MM.1S (cell line): Measurements from ENCODE around the gene SORL1-AS1.

Experiments used
- DNase-seq: peaks from one replicate; pipeline ENCODE4 v3.0.0-alpha.2; 2015
- H2AFZ ChIP-seq: fragments of 300-600 bp; sonication (generic); 2 replicates; pipeline ENCODE4 v1.6.0; 2016; ENCODE audit warnings: antibody characterized with exemption, low read length
- H3F3A ChIP-seq: fragments of 300-600 bp; sonication (generic); 2 replicates; pipeline ENCODE4 v1.6.1; 2016; ENCODE audit warnings: mild to moderate bottlenecking, antibody characterized with exemption, low read length, moderate library complexity, mixed read lengths; ENCODE audit not compliant: insufficient read depth
- H3K27ac ChIP-seq: fragments of 300-600 bp; sonication (generic); 2 replicates; pipeline ENCODE4 v1.5.1; 2016; ENCODE audit warnings: mild to moderate bottlenecking, low read length
- H3K27me3 ChIP-seq: fragments of 300-600 bp; sonication (generic); replicated peaks from 2 replicates; pipeline ENCODE4 v1.6.0; 2016; ENCODE audit warnings: low read length; ENCODE audit not compliant: insufficient read depth
- H3K36me3 ChIP-seq: fragments of 300-600 bp; sonication (generic); replicated peaks from 2 replicates; pipeline ENCODE4 v1.6.1; 2016; ENCODE audit warnings: mild to moderate bottlenecking, low read length, mixed read lengths; ENCODE audit not compliant: insufficient read depth
- H3K4me1 ChIP-seq: fragments of 300-600 bp; sonication (generic); 2 replicates; pipeline ENCODE4 v1.6.1; 2016; ENCODE audit warnings: low read length, mixed read lengths
- H3K4me2 ChIP-seq: fragments of 300-600 bp; sonication (generic); 2 replicates; pipeline ENCODE4 v1.6.0; 2016; ENCODE audit warnings: low read depth, low read length
- H3K4me3 ChIP-seq: fragments of 300-600 bp; sonication (generic); 2 replicates; pipeline ENCODE4 v1.5.1; 2016; ENCODE audit warnings: low read length, mixed read lengths
- H3K79me2 ChIP-seq: fragments of 300-600 bp; sonication (generic); 2 replicates; pipeline ENCODE4 v1.6.1; 2016; ENCODE audit warnings: mixed run types, low read length, mixed read lengths
- H3K9ac ChIP-seq: fragments of 300-600 bp; sonication (generic); 2 replicates; pipeline ENCODE4 v1.6.1; 2016; ENCODE audit warnings: low read length, mixed read lengths
- H3K9me2 ChIP-seq: fragments of 300-600 bp; sonication (generic); replicated peaks from 2 replicates; pipeline ENCODE4 v1.6.1; 2016; ENCODE audit warnings: mild to moderate bottlenecking, low read length, mixed read lengths; ENCODE audit not compliant: insufficient read depth
- H3K9me3 ChIP-seq: fragments of 300-600 bp; sonication (generic); replicated peaks from 2 replicates; pipeline ENCODE4 v1.6.1; 2016; ENCODE audit warnings: mild to moderate bottlenecking, low read length, mixed read lengths; ENCODE audit not compliant: insufficient read depth
- H4K20me1 ChIP-seq: fragments of 300-600 bp; sonication (generic); 2 replicates; pipeline ENCODE4 v1.6.1; 2016; ENCODE audit warnings: mild to moderate bottlenecking, low read length, moderate library complexity, mixed read lengths; ENCODE audit not compliant: insufficient read depth
- EZH2 ChIP-seq: fragments of 300-600 bp; sonication (generic); optimal IDR thresholded peaks from 2 replicates; pipeline ENCODE3; 2017; ENCODE audit warnings: low read depth, mild to moderate bottlenecking, antibody characterized with exemption, low read length, mixed read lengths
- EZH2phosphoT487 ChIP-seq: fragments of 300-600 bp; sonication (generic); IDR thresholded peaks from 2 replicates; pipeline ENCODE4 v1.6.1; 2018; ENCODE audit warnings: antibody characterized with exemption, low read length
- TF ChIP-seq, protein P1 (sequence below): fragments of 300-600 bp; sonication (generic); IDR thresholded peaks from 2 replicates; pipeline ENCODE4 v1.5.1; 2016; ENCODE audit warnings: antibody characterized with exemption, low read length, mixed read lengths

SORL1-AS1 gene

DNA sequence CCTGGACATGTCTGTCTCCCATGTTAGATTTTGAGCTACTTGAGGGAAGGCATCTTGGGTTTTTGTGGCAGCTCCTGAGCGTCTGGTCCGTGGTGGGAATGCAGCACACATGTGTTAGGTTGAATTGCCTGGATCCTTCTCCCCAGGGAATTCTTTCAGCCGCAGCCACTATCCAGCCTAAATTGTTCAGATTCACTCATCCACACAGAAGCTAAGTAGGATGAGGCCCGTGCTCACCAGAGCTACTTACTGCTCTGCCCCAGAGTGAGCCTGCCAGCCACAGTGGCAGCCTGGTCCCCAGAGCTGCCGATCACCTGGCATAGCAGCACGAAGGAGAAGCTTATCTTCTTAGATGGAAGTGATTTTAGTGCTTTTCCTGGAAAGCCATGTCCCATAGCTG lies 34.4 kb upstream of the SORL1-AS1 start:
- H3K79me2 ChIP-seq: no peaks in the 10 kb centered on the region
- no peaks in the 10 kb centered on the region for H3K9me2 ChIP-seq
- H3K4me1 ChIP-seq: peaks cover 14% of the 10 kb centered on the region
- no peak overlapping the region for H3K4me3 ChIP-seq
- no peaks in the 10 kb centered on the region for H3K9me3 ChIP-seq
- no peaks in the 10 kb centered on the region for H4K20me1 ChIP-seq
- H3K27ac ChIP-seq: no peak overlapping the region
- H2AFZ ChIP-seq: no peak overlapping the region
- H3K27me3 ChIP-seq: no peaks in the 10 kb centered on the region
- no peaks in the 10 kb centered on the region for H3K36me3 ChIP-seq
- H3K9ac ChIP-seq: no peak overlapping the region
- no peak overlapping the region for H3K4me2 ChIP-seq
- no peak for TF ChIP-seq EZH2
- TF ChIP-seq EZH2phosphoT487: no peak
- TF ChIP-seq, protein P1, sequence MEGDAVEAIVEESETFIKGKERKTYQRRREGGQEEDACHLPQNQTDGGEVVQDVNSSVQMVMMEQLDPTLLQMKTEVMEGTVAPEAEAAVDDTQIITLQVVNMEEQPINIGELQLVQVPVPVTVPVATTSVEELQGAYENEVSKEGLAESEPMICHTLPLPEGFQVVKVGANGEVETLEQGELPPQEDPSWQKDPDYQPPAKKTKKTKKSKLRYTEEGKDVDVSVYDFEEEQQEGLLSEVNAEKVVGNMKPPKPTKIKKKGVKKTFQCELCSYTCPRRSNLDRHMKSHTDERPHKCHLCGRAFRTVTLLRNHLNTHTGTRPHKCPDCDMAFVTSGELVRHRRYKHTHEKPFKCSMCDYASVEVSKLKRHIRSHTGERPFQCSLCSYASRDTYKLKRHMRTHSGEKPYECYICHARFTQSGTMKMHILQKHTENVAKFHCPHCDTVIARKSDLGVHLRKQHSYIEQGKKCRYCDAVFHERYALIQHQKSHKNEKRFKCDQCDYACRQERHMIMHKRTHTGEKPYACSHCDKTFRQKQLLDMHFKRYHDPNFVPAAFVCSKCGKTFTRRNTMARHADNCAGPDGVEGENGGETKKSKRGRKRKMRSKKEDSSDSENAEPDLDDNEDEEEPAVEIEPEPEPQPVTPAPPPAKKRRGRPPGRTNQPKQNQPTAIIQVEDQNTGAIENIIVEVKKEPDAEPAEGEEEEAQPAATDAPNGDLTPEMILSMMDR: no peak
- DNase-seq: no peak
- peaks cover 6% of the 10 kb centered on the region for H3F3A ChIP-seq

DNA sequence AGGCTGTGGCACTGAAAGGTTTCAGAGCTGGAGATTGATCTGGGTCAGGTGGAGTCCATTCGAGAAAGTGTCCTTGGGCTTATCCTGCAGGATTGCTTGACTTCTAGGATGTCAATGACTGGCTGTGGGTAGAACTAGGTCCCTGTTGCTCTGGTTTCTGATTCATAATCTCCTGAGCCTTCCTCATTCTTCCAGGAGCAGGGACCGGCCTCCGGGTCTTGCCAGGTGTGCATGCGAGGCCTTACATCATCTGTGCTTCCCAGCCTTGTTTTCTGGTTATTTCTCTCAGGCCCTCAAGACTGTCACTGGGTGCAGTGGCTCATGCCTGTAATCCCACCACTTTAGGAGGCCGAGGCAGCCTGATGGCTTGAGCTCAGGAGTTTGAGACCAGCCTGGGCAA lies 33.3 kb upstream of the SORL1-AS1 start:
- no peak overlapping the region for H2AFZ ChIP-seq
- H3K27me3 ChIP-seq: no peaks in the 10 kb centered on the region
- no peaks in the 10 kb centered on the region for H3K79me2 ChIP-seq
- H3K4me2 ChIP-seq: no peak overlapping the region
- TF ChIP-seq EZH2phosphoT487: no peak
- TF ChIP-seq EZH2: no peak
- TF ChIP-seq, protein P1: no peak
- H3K9me2 ChIP-seq: no peaks in the 10 kb centered on the region
- H3K9me3 ChIP-seq: no peaks in the 10 kb centered on the region
- no peak overlapping the region for H3K27ac ChIP-seq
- H3K4me1 ChIP-seq: peaks cover 17% of the 10 kb centered on the region
- peaks cover 10% of the 10 kb centered on the region for H3F3A ChIP-seq
- no peak overlapping the region for H3K9ac ChIP-seq
- H3K4me3 ChIP-seq: no peak overlapping the region
- DNase-seq: no peak
- no peaks in the 10 kb centered on the region for H4K20me1 ChIP-seq
- no peaks in the 10 kb centered on the region for H3K36me3 ChIP-seq

DNA sequence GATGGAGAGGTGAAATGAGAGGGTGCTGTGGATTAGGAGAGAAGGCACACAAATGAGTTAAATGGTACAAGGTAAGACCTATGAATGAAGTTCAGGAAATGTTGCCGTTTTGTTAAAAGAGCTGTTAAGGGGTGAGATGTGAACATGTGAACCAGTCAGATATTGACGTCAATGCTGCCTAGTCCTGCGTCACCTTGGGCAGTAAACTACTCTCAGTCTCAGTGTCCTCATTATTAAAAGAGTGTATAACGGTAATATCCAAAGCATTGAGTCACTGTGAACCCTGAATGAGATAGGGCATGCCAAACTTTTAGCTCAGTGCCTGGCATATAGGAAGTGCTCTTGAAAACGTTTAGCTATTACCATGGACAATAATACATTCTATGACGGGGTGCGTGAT lies 32.4 kb upstream of the SORL1-AS1 start:
- Histone ChIP-seq H3K4me1 (peaks cover 17% of the 10 kb centered on the region), H3K27ac (no peak overlapping the region), H3K27me3 (no peaks in the 10 kb centered on the region), H3K4me2 (no peak overlapping the region), H3K9me2 (no peaks in the 10 kb centered on the region), H2AFZ (no peak overlapping the region), H3K79me2 (no peaks in the 10 kb centered on the region), H3K9ac (no peak overlapping the region), H3K4me3 (no peak overlapping the region), H3F3A (peaks cover 10% of the 10 kb centered on the region), H4K20me1 (no peaks in the 10 kb centered on the region), H3K9me3 (no peaks in the 10 kb centered on the region), H3K36me3 (no peaks in the 10 kb centered on the region)
- no peak for DNase-seq
- TF ChIP-seq EZH2phosphoT487: no peak
- no peak for TF ChIP-seq EZH2
- TF ChIP-seq, protein P1: no peak
